Neural progenitor cell (in vitro differentiated cells): ENCODE data around the gene GSG1L. TPM values are rescaled to one million over a fixed set of nuclear protein-coding genes. Genes with fewer than 3 reads are reported as not detected.

Experiments
- DNase-seq: peaks from one replicate; pipeline ENCODE4 v3.0.0-alpha.2; 2016; ENCODE audit warnings: low spot score
- H2AFZ ChIP-seq: fragments of 200-600 bp; sonication (generic); replicated peaks from 2 replicates; pipeline ENCODE4 v1.6.1; 2016; ENCODE audit warnings: antibody characterized with exemption
- H3F3A ChIP-seq: fragments of 200-600 bp; sonication (generic); 2 replicates; pipeline ENCODE4 v1.6.1; 2016; ENCODE audit warnings: antibody characterized with exemption, low read depth
- H3K27ac ChIP-seq: fragments of 200-600 bp; sonication (generic); 2 replicates; pipeline ENCODE4 v1.5.1; 2016; ENCODE audit warnings: mild to moderate bottlenecking
- H3K27me3 ChIP-seq: fragments of 200-600 bp; sonication (generic); 2 replicates; pipeline ENCODE4 v1.6.1; 2016; ENCODE audit warnings: mild to moderate bottlenecking, moderate library complexity
- H3K36me3 ChIP-seq: fragments of 200-600 bp; sonication (generic); 2 replicates; pipeline ENCODE4 v1.5.1; 2016
- H3K4me1 ChIP-seq: fragments of 200-600 bp; sonication (generic); 2 replicates; pipeline ENCODE4 v1.6.1; 2016; ENCODE audit warnings: mixed run types
- H3K4me2 ChIP-seq: fragments of 200-600 bp; sonication (generic); 2 replicates; pipeline ENCODE4 v1.6.1; 2016
- H3K4me3 ChIP-seq: fragments of 200-600 bp; sonication (generic); 2 replicates; pipeline ENCODE4 v1.5.1; 2016
- H3K79me2 ChIP-seq: fragments of 200-600 bp; sonication (generic); 2 replicates; pipeline ENCODE4 v1.6.1; 2016; ENCODE audit warnings: low read depth
- H3K9ac ChIP-seq: fragments of 200-600 bp; sonication (generic); 2 replicates; pipeline ENCODE4 v1.6.1; 2016
- H3K9me3 ChIP-seq: fragments of 200-600 bp; sonication (generic); 2 replicates; pipeline ENCODE4 v1.5.1; 2016; ENCODE audit warnings: low read depth
- H4K20me1 ChIP-seq: fragments of 200-600 bp; sonication (generic); 2 replicates; pipeline ENCODE4 v1.6.1; 2016; ENCODE audit warnings: low read depth
- H3K27ac Mint-ChIP-seq: 3 replicates; pipeline ENCODE4 v1.8.0; 2021; ENCODE audit warnings: mixed read lengths
- H3K27me3 Mint-ChIP-seq: 2 replicates; pipeline ENCODE4 v1.8.0; 2022; ENCODE audit warnings: low read depth, mild to moderate bottlenecking, inconsistent platforms, moderate library complexity, mixed read lengths; ENCODE audit not compliant: insufficient read depth
- H3K36me3 Mint-ChIP-seq: 3 replicates; pipeline ENCODE4 v1.8.0; 2021; ENCODE audit warnings: mixed read lengths
- H3K4me1 Mint-ChIP-seq: 3 replicates; pipeline ENCODE4 v1.8.0; 2021; ENCODE audit warnings: mixed read lengths
- H3K4me3 Mint-ChIP-seq: 3 replicates; pipeline ENCODE4 v1.8.0; 2021; ENCODE audit warnings: mild to moderate bottlenecking, moderate library complexity, mixed read lengths
- H3K9me3 Mint-ChIP-seq: 3 replicates; pipeline ENCODE4 v1.8.0; 2020; ENCODE audit warnings: mixed read lengths
- CTCF ChIP-seq: fragments of 200-600 bp; sonication (generic); IDR thresholded peaks from 2 replicates; pipeline ENCODE4 v1.5.1; 2017; ENCODE audit warnings: antibody characterized with exemption, mild to moderate bottlenecking
- EZH2 ChIP-seq: fragments of 200-600 bp; sonication (generic); IDR thresholded peaks from 2 replicates; pipeline ENCODE4 v1.6.1; 2017; ENCODE audit warnings: antibody characterized with exemption, mild to moderate bottlenecking, moderate library complexity
- EZH2phosphoT487 ChIP-seq: fragments of 200-600 bp; sonication (generic); IDR thresholded peaks from 2 replicates; pipeline ENCODE4 v1.6.1; 2017; ENCODE audit warnings: antibody characterized with exemption
- total RNA-seq: library from RNA; depleted of rRNA; stranded (reverse); fragments of >200 nt; gene quantifications from 2 replicates; pipeline ENCODE4 v1.2.3, GENCODE V29; 2015; ENCODE audit warnings: low replicate concordance

Gene GSG1L
- total RNA-seq, 1 donor from 2014 or later, result not detected

GRCh38 chr16:28092721-28093384 lies 29.3 kb upstream of the GSG1L start:
- Histone ChIP-seq H3K4me2 (peak overlapping the region; percentile 46), H3K79me2 (no peaks in the 10 kb centered on the region), H3F3A (peaks cover 22% of the 10 kb centered on the region), H3K9me3 (no peaks in the 10 kb centered on the region), H3K4me3 (no peak overlapping the region), H3K36me3 (no peaks in the 10 kb centered on the region), H4K20me1 (peaks cover 9% of the 10 kb centered on the region), H2AFZ (no peak overlapping the region), H3K27ac (peak overlapping the region; percentile 48), H3K4me1 (peaks cover 12% of the 10 kb centered on the region), H3K9ac (no peak overlapping the region), H3K27me3 (no peaks in the 10 kb centered on the region)
- DNase-seq, result no peak
- TF ChIP-seq EZH2 (no peak), CTCF (no peak), EZH2phosphoT487 (no peak)
- Mint-ChIP-seq H3K4me1 (peaks cover 4% of the 10 kb centered on the region), H3K36me3 (peaks cover 4% of the 10 kb centered on the region), H3K4me3 (no peak overlapping the region), H3K9me3 (no peaks in the 10 kb centered on the region), H3K27ac (peak overlapping the region; percentile 44), H3K27me3 (no peaks in the 10 kb centered on the region)

DNA sequence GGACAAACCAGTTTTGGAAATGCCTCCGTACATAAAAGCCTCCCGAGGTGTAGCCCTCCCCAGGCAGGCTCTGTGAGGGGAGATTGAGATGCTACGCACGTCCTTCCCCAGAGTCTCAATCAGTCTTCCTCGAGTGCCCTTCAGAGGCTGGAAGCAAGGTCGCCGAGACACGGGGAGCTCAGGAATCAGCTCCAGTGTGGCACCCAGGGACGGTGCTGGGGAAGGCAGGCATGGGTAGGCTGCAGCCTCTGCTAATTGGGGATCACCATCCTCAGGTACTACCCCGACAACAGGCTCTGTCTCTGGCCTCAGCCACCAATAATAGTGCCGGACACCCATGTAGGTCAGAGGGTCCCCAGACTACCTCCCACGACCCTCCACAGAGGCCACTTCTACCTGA lies 28.1 kb upstream of the GSG1L start:
- no peak overlapping the region for H3K4me2 ChIP-seq
- no peaks in the 10 kb centered on the region for H3K9me3 ChIP-seq
- H3K4me3 ChIP-seq, result no peak overlapping the region
- Mint-ChIP-seq H3K36me3 (no peaks in the 10 kb centered on the region), H3K9me3 (no peaks in the 10 kb centered on the region), H3K27ac (no peak overlapping the region), H3K4me3 (no peak overlapping the region), H3K27me3 (no peaks in the 10 kb centered on the region), H3K4me1 (peaks cover 4% of the 10 kb centered on the region)
- no peak overlapping the region for H3K9ac ChIP-seq
- no peak for DNase-seq
- TF ChIP-seq EZH2phosphoT487, result no peak
- TF ChIP-seq EZH2, result no peak
- TF ChIP-seq CTCF, result no peak
- H2AFZ ChIP-seq, result no peak overlapping the region
- no peaks in the 10 kb centered on the region for H3K36me3 ChIP-seq
- H3K27me3 ChIP-seq, result no peaks in the 10 kb centered on the region
- peaks cover 12% of the 10 kb centered on the region for H3K4me1 ChIP-seq
- H4K20me1 ChIP-seq, result peaks cover 9% of the 10 kb centered on the region
- H3F3A ChIP-seq, result peaks cover 22% of the 10 kb centered on the region
- no peaks in the 10 kb centered on the region for H3K79me2 ChIP-seq
- no peak overlapping the region for H3K27ac ChIP-seq

GRCh38 chr16:28090646-28091377 lies 27.3 kb upstream of the GSG1L start:
- no peaks in the 10 kb centered on the region for H3K79me2 ChIP-seq
- H3K4me1 ChIP-seq, result peaks cover 12% of the 10 kb centered on the region
- H3K4me3 ChIP-seq, result no peak overlapping the region
- Mint-ChIP-seq H3K4me3 (no peak overlapping the region), H3K27me3 (no peaks in the 10 kb centered on the region), H3K27ac (no peak overlapping the region), H3K36me3 (no peaks in the 10 kb centered on the region), H3K4me1 (peaks cover 4% of the 10 kb centered on the region), H3K9me3 (no peaks in the 10 kb centered on the region)
- no peak overlapping the region for H3K27ac ChIP-seq
- no peaks in the 10 kb centered on the region for H3K27me3 ChIP-seq
- no peak overlapping the region for H3K9ac ChIP-seq
- no peak overlapping the region for H3K4me2 ChIP-seq
- H3K9me3 ChIP-seq, result no peaks in the 10 kb centered on the region
- no peaks in the 10 kb centered on the region for H3K36me3 ChIP-seq
- H3F3A ChIP-seq, result peaks cover 22% of the 10 kb centered on the region
- TF ChIP-seq CTCF, result peak; percentile 62
- TF ChIP-seq EZH2, result no peak
- peaks cover 9% of the 10 kb centered on the region for H4K20me1 ChIP-seq
- peak; percentile 66 for DNase-seq
- H2AFZ ChIP-seq, result no peak overlapping the region
